Gastrocnemius medialis (tissue), 4 donors: ENCODE results near the gene LCNL1. TPM values are rescaled to one million over a fixed set of nuclear protein-coding genes. Genes with fewer than 3 reads are reported as not detected.
A peak's percentile ranks its signal among the peaks of the same experiment; 100 is the strongest.

Experiments used
- ATAC-seq, 2 donors: fragments of 150-250 bp; one replicate each; pipeline ENCODE4 v1.9.1; 2016
- DNase-seq, 2 donors: peaks; one replicate each; pipeline ENCODE4 v3.0.0-alpha.2; 2019
- H3K27ac ChIP-seq, 4 donors: fragments of 200-600 bp; sonication (generic); 1 replicate in 1 of 4; 2 replicates in 3 of 4; pipeline ENCODE4 v1.5.1; 2016 to 2018; ENCODE audit warnings: mild to moderate bottlenecking in 2 of 4, moderate library complexity in 1 of 4
- H3K27me3 ChIP-seq, 3 donors: fragments of 200-600 bp; sonication (generic) in 2 of 3; 1 replicate in 1 of 3; 2 replicates in 2 of 3; pipeline versions ENCODE4 v1.5.1 to v1.6.0; 2016 to 2019; ENCODE audit warnings: mild to moderate bottlenecking in 1 of 3, moderate library complexity in 1 of 3
- H3K36me3 ChIP-seq, 2 donors: fragments of 200-600 bp; sonication (generic) in 1 of 2; one replicate each; pipeline ENCODE4 v1.5.1; 2017 to 2018
- H3K4me1 ChIP-seq, 2 donors: fragments of 200-600 bp; sonication (generic) in 1 of 2; one replicate each; pipeline ENCODE4 v1.5.1; 2016 to 2017; ENCODE audit warnings: mild to moderate bottlenecking in 2 of 2
- H3K4me3 ChIP-seq, 4 donors: fragments of 200-600 bp; sonication (generic) in 3 of 4; 1 replicate in 1 of 4; 2 replicates in 3 of 4; pipeline ENCODE4 v1.5.1; 2016 to 2019; ENCODE audit warnings: mild to moderate bottlenecking in 2 of 4
- H3K9me3 ChIP-seq, 3 donors: fragments of 200-600 bp; sonication (generic) in 2 of 3; 1 replicate in 1 of 3; 2 replicates in 2 of 3; pipeline ENCODE4 v1.5.1; 2016 to 2019
- POLR2A ChIP-seq, 2 donors: fragments of 450-650 bp; IDR thresholded peaks; one replicate each; pipeline ENCODE4 v1.6.1; 2017; ENCODE audit warnings: antibody characterized with exemption in 2 of 2, mild to moderate bottlenecking in 2 of 2, moderate library complexity in 2 of 2
- in situ Hi-C, 4 donors: fragments of 200-750 bp; cut with MboI; loops; one replicate each; pipeline versions ENCODE4 v1.15.0 to v1.8.0; 2017; ENCODE audit warnings: low sequenced_read_pairs in 4 of 4
- intact Hi-C: fragments of 100-400 bp; cut with DNase I; formaldehyde crosslinking; loops from one replicate; pipeline ENCODE4 v1.15.1; 2023; ENCODE audit warnings: low total_unique reads
- total RNA-seq, 4 donors: library from RNA; depleted of rRNA; stranded (reverse); fragments of >200 nt; gene quantifications; one replicate each; pipeline versions ENCODE4 v1.1.0 to v1.2.3, GENCODE V29; 2016
- TF ChIP-seq, protein P1 (sequence below), 5 experiments: fragments of 450-650 bp in 3 of 5; fragments of 200-600 bp in 2 of 5; sonication (generic) in 2 of 5; IDR thresholded peaks in 4 of 5; conservative IDR thresholded peaks in 1 of 5; 1 replicate in 4 of 5; 2 replicates in 1 of 5; pipeline ENCODE4 v1.5.1; 2016 to 2019; ENCODE audit warnings: antibody characterized with exemption in 5 of 5, mild to moderate bottlenecking in 3 of 5, moderate library complexity in 3 of 5

LCNL1 gene
- total RNA-seq, 4 donors from 2014 or later, result 0.10 TPM; not detected in 3

DNA sequence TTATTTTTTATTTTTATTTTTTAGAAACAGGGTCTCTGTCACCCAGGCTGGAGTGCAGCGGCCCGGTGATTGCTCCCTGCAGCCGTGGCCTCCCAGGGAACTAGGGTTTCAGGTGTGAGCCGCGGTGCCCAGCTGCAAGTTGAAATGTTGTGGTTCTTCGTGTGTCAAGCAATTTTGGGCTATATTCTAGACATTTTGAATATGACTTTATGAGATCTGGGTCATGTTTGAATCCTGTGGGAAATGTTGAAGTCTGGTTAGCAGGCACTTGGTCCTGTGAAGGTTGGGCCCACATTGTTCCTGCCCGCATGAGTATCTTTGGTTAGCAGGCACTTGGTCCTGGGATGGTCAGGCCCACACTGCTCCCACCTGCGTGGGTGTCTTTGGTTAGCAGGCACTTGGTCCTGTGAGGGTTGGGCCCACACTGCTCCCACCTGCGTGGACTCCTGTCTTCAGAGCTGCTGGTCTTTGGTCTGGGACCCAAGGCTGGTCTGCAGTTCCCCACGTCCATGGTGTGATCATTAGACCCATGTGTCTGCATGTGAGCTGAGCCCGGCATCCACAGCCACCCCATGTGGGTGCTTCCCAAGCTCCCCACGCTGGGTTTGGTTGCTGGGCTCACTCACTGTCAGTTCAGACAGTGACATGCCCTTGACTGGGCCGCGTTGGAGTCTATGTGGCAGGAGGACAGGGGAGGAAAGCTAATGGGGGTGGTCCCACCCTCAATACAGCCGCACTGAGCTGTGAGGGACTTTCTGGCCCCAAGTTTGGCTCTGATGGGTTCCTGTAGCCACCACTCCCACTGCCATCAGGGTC lies 45.4 kb upstream of the LCNL1 start:
- DNase-seq, result no peak
- Histone ChIP-seq H3K36me3 (peaks cover 0 to 21% of the 10 kb centered on the region in 2 donors), H3K9me3 (no peaks in the 10 kb centered on the region), H3K4me1 (peaks cover 13 to 28% of the 10 kb centered on the region in 2 donors), H3K27ac (peak overlapping the region; percentile 92 to 98 (median 96)), H3K4me3 (no peak overlapping the region), H3K27me3 (no peaks in the 10 kb centered on the region)
- intact Hi-C loops (no loop called here), in situ Hi-C loops (loop anchor here in 1 of 4 donors (25.0 kb wide), 1 partner anchor 150 kb away; the partner anchor contains the start of genes CCDC183 and TMEM141)
- ATAC-seq, result no peak
- TF ChIP-seq POLR2A (IDR thresholded peaks at IDR 0.05), result no peak
- TF ChIP-seq, protein P1, sequence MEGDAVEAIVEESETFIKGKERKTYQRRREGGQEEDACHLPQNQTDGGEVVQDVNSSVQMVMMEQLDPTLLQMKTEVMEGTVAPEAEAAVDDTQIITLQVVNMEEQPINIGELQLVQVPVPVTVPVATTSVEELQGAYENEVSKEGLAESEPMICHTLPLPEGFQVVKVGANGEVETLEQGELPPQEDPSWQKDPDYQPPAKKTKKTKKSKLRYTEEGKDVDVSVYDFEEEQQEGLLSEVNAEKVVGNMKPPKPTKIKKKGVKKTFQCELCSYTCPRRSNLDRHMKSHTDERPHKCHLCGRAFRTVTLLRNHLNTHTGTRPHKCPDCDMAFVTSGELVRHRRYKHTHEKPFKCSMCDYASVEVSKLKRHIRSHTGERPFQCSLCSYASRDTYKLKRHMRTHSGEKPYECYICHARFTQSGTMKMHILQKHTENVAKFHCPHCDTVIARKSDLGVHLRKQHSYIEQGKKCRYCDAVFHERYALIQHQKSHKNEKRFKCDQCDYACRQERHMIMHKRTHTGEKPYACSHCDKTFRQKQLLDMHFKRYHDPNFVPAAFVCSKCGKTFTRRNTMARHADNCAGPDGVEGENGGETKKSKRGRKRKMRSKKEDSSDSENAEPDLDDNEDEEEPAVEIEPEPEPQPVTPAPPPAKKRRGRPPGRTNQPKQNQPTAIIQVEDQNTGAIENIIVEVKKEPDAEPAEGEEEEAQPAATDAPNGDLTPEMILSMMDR (IDR thresholded peaks at IDR 0.05 in 4 of 5, conservative IDR thresholded peaks at IDR 0.05 in 1 of 5), result no peak

- intact Hi-C loops (no loop called here), in situ Hi-C loops (loop anchor here in 1 of 4 donors (25.0 kb wide), 1 partner anchor 152 kb away; the partner anchor contains the start of genes CCDC183 and TMEM141)
- no peaks in the 10 kb centered on the region for H3K9me3 ChIP-seq
- no peaks in the 10 kb centered on the region for H3K27me3 ChIP-seq
- H3K4me3 ChIP-seq, result no peak overlapping the region
- no peak for ATAC-seq
- H3K4me1 ChIP-seq, result peaks cover 23 to 41% of the 10 kb centered on the region in 2 donors
- peak overlapping the region; percentile 92 to 98 (median 96) for H3K27ac ChIP-seq
- no peak for TF ChIP-seq POLR2A (IDR thresholded peaks at IDR 0.05)
- TF ChIP-seq, protein P1 (IDR thresholded peaks at IDR 0.05 in 4 of 5, conservative IDR thresholded peaks at IDR 0.05 in 1 of 5), result no peak
- DNase-seq, result no peak
- peaks cover 0 to 28% of the 10 kb centered on the region in 2 donors for H3K36me3 ChIP-seq
Observed at GRCh38 chr9:136939431-136939995, 43.3 kb upstream of the LCNL1 start.

GRCh38 chr9:136939996-136940525 lies 42.7 kb upstream of the LCNL1 start:
- Histone ChIP-seq H3K27me3 (no peaks in the 10 kb centered on the region), H3K36me3 (peaks cover 0 to 28% of the 10 kb centered on the region in 2 donors), H3K4me1 (peaks cover 23 to 45% of the 10 kb centered on the region in 2 donors), H3K9me3 (no peaks in the 10 kb centered on the region), H3K27ac (peak overlapping the region; percentile 92 to 98 (median 96)), H3K4me3 (peak overlapping the region in 1 of 4 donors; percentile 95)
- peak; percentile 85 to 89 for TF ChIP-seq POLR2A (IDR thresholded peaks at IDR 0.05)
- TF ChIP-seq, protein P1 (IDR thresholded peaks at IDR 0.05 in 4 of 5, conservative IDR thresholded peaks at IDR 0.05 in 1 of 5), result no peak
- ATAC-seq (peak; percentile 77 to 79), DNase-seq (peak; percentile 88 to 98)
- in situ Hi-C loops, result loop anchor here in 2 of 4 donors (10.0 to 25.0 kb wide), 2 partner anchors 95 to 153 kb away; partner anchors contain the start of genes CCDC183 (in 1 of the 2), FUT7 (in 1 of the 2) and TMEM141 (in 1 of the 2)
- intact Hi-C loops, result loop anchor here (1.0 to 5.0 kb wide), 3 partner anchors 12 to 253 kb away; partner anchors contain the start of genes AGPAT2 and TRAF2

DNA sequence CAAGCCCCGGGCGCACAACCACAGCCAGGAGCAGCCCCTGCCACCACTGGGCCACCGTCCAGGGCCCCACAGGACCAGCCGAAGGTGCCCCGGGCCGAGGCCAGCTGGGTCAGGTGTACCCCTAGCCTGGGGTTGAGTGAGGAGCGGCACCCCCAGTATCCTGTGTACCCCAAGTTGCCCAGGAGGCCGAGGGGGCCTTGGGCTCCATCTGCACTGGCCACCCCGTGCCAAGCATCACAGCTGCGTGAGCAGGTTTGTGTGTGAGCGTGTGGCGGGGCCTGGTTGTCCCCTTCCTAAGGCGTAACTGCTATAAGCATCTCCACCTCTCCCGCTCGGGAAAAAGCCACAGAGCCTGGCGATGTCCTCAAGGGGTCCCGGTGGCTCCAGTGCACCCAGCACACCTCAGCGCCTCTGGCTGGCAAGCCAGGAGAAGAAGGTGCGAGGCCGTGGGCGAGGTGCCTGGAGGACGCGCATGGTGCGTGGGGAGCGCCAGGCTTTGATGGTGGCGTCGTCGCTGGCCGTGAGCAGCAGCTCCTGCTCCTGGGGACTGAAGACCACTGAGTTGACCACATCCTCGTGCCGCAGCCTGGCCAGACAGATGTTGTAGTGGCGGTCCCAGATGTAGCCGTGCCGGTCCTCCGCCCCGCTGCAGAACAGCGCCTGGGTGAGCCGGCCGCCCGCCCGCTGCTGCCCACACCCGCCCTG lies 42.1 kb upstream of the LCNL1 start:
- intact Hi-C loops (loop anchor here (1.0 to 5.0 kb wide), 3 partner anchors 12 to 253 kb away; partner anchors contain the start of genes AGPAT2 and TRAF2), in situ Hi-C loops (loop anchor here in 2 of 4 donors (10.0 to 25.0 kb wide), 2 partner anchors 94 to 153 kb away; partner anchors contain the start of genes CCDC183 (in 1 of the 2), FUT7 (in 1 of the 2) and TMEM141 (in 1 of the 2))
- Histone ChIP-seq H3K4me1 (peaks cover 23 to 46% of the 10 kb centered on the region in 2 donors), H3K4me3 (peak overlapping the region in 1 of 4 donors; percentile 95), H3K27ac (peak overlapping the region; percentile 92 to 97 (median 96)), H3K36me3 (peaks cover 0 to 28% of the 10 kb centered on the region in 2 donors), H3K9me3 (no peaks in the 10 kb centered on the region), H3K27me3 (no peaks in the 10 kb centered on the region)
- no peak for TF ChIP-seq POLR2A (IDR thresholded peaks at IDR 0.05)
- TF ChIP-seq, protein P1 (IDR thresholded peaks at IDR 0.05 in 4 of 5, conservative IDR thresholded peaks at IDR 0.05 in 1 of 5), result no peak
- DNase-seq, result no peak
- no peak for ATAC-seq
